H9 (cell line): ENCODE measurements around the gene APBA2. TPM values are rescaled to one million over a fixed set of nuclear protein-coding genes. Genes with fewer than 3 reads are reported as not detected.
"Not testable (repeated sequence)": the region's sequence is repeated elsewhere in the genome, so short reads cannot be mapped to it uniquely, and the experiment has no call there.

Experiments
- DNase-seq: peaks from one replicate; pipeline ENCODE4 v3.0.0-alpha.2; 2017
- H2AFZ ChIP-seq: one replicate; pipeline ENCODE4 v1.6.1; 2013; ENCODE audit warnings: mild to moderate bottlenecking, low read length, control low read depth, moderate library complexity
- H2AK5ac ChIP-seq: 2 replicates; pipeline ENCODE4 v1.6.1; 2013; ENCODE audit warnings: low read length, control low read depth, mixed read lengths; ENCODE audit not compliant: insufficient read length
- H2BK120ac ChIP-seq: one replicate; pipeline ENCODE4 v1.6.1; 2013; ENCODE audit warnings: low read depth, mild to moderate bottlenecking, low read length, control low read depth, inconsistent platforms; ENCODE audit not compliant: poor library complexity, severe bottlenecking
- H2BK12ac ChIP-seq: 2 replicates; pipeline ENCODE4 v1.6.1; 2013; ENCODE audit warnings: low read length, control low read depth, mixed read lengths, low read depth; ENCODE audit not compliant: insufficient read length
- H2BK15ac ChIP-seq: 2 replicates; pipeline ENCODE4 v1.6.1; 2013; ENCODE audit warnings: low read depth, low read length, control low read depth
- H2BK20ac ChIP-seq: one replicate; pipeline ENCODE4 v1.6.1; 2013; ENCODE audit warnings: low read depth, mild to moderate bottlenecking, low read length, control low read depth, inconsistent platforms; ENCODE audit not compliant: poor library complexity, severe bottlenecking
- H2BK5ac ChIP-seq: 2 replicates; pipeline ENCODE4 v1.6.1; 2013; ENCODE audit warnings: low read length, control low read depth, mixed read lengths; ENCODE audit not compliant: insufficient read length
- H3K14ac ChIP-seq: 2 replicates; pipeline ENCODE4 v1.6.1; 2013; ENCODE audit warnings: low read length, control low read depth; ENCODE audit not compliant: insufficient read depth
- H3K18ac ChIP-seq: 2 replicates; pipeline ENCODE4 v1.6.1; 2013; ENCODE audit warnings: low read depth, mild to moderate bottlenecking, mixed read lengths, low read length, control low read depth; ENCODE audit not compliant: insufficient read length
- H3K23ac ChIP-seq: 2 replicates; pipeline ENCODE4 v1.6.1; 2013; ENCODE audit warnings: low read length, control low read depth, mixed read lengths, low read depth; ENCODE audit not compliant: insufficient read length
- H3K23me2 ChIP-seq: 2 replicates; pipeline ENCODE4 v1.6.1; 2013; ENCODE audit warnings: low read depth, mild to moderate bottlenecking, mixed read lengths, low read length, control low read depth; ENCODE audit not compliant: insufficient read length, poor library complexity, severe bottlenecking
- H3K27ac ChIP-seq: 2 replicates; pipeline ENCODE4 v1.5.1; 2013; ENCODE audit warnings: low read length, control low read depth, mixed read lengths, low read depth; ENCODE audit not compliant: insufficient read length
- H3K27me3 ChIP-seq: 2 replicates; pipeline ENCODE4 v1.6.1; 2013; ENCODE audit warnings: low read length, control low read depth, inconsistent platforms; ENCODE audit not compliant: insufficient read depth
- H3K4ac ChIP-seq: 2 replicates; pipeline ENCODE4 v1.6.1; 2013; ENCODE audit warnings: low read depth, mild to moderate bottlenecking, control low read depth, inconsistent platforms, low read length, moderate library complexity
- H3K4me1 ChIP-seq: 2 replicates; pipeline ENCODE4 v1.6.1; 2013; ENCODE audit warnings: low read length, control low read depth, inconsistent platforms; ENCODE audit not compliant: insufficient read depth
- H3K4me2 ChIP-seq: 2 replicates; pipeline ENCODE4 v1.6.1; 2013; ENCODE audit warnings: low read length, control low read depth, mixed read lengths; ENCODE audit not compliant: insufficient read length, insufficient read depth
- H3K56ac ChIP-seq: 2 replicates; pipeline ENCODE4 v1.6.1; 2013; ENCODE audit warnings: low read depth, mild to moderate bottlenecking, mixed read lengths, low read length, control low read depth; ENCODE audit not compliant: insufficient read length
- H3K79me1 ChIP-seq: 2 replicates; pipeline ENCODE4 v1.6.1; 2013; ENCODE audit warnings: low read depth, mild to moderate bottlenecking, moderate library complexity, low read length, control low read depth, inconsistent platforms; ENCODE audit not compliant: insufficient read depth, poor library complexity, severe bottlenecking
- H3K79me2 ChIP-seq: 2 replicates; pipeline ENCODE4 v1.6.1; 2013; ENCODE audit warnings: low read length, control low read depth, inconsistent platforms; ENCODE audit not compliant: insufficient read depth
- H3K9ac ChIP-seq: 2 replicates; pipeline ENCODE4 v1.6.1; 2013; ENCODE audit warnings: low read length, control low read depth, mixed read lengths; ENCODE audit not compliant: insufficient read length; ENCODE audit errors: extremely low read depth
- H3K9me3 ChIP-seq: one replicate; pipeline ENCODE4 v1.6.1; 2013; ENCODE audit warnings: low read depth, low read length, inconsistent platforms; ENCODE audit not compliant: control insufficient read depth
- H3T11ph ChIP-seq: one replicate; pipeline ENCODE4 v1.6.1; 2013; ENCODE audit warnings: mild to moderate bottlenecking, low read length, control low read depth, inconsistent platforms
- H4K20me1 ChIP-seq: one replicate; pipeline ENCODE4 v1.6.1; 2013; ENCODE audit not compliant: control insufficient read depth, insufficient read length, insufficient read depth
- H4K5ac ChIP-seq: 2 replicates; pipeline ENCODE4 v1.6.1; 2013; ENCODE audit warnings: low read depth, mild to moderate bottlenecking, mixed read lengths, low read length, control low read depth; ENCODE audit not compliant: insufficient read length
- H4K8ac ChIP-seq: replicated peaks from 2 replicates; pipeline ENCODE4 v1.6.1; 2013; ENCODE audit warnings: low read length, control low read depth, mixed read lengths, low read depth; ENCODE audit not compliant: insufficient read length
- H4K91ac ChIP-seq: 2 replicates; pipeline ENCODE4 v1.6.1; 2013; ENCODE audit warnings: low read depth, mild to moderate bottlenecking, moderate library complexity, mixed read lengths, low read length, control low read depth; ENCODE audit not compliant: insufficient read length
- H3K27ac Mint-ChIP-seq, 3 experiments: 2 replicates in 2 of 3; 3 replicates in 1 of 3; pipeline ENCODE4 v1.8.0; 2020 to 2021; ENCODE audit warnings: mixed read lengths in 3 of 3, mild to moderate bottlenecking in 1 of 3, moderate library complexity in 1 of 3
- H3K27me3 Mint-ChIP-seq: 2 replicates; pipeline ENCODE4 v1.8.0; 2021; ENCODE audit warnings: low read depth, mild to moderate bottlenecking, moderate library complexity, mixed read lengths
- H3K36me3 Mint-ChIP-seq, 3 experiments: 2 replicates in 2 of 3; 3 replicates in 1 of 3; pipeline ENCODE4 v1.8.0; 2020 to 2021; ENCODE audit warnings: low read depth in 3 of 3, mixed read lengths in 3 of 3; ENCODE audit not compliant: insufficient read depth in 1 of 3
- H3K4me1 Mint-ChIP-seq, 2 experiments: 2 replicates each; pipeline ENCODE4 v1.8.0; 2020; ENCODE audit warnings: mixed read lengths in 2 of 2
- H3K4me3 Mint-ChIP-seq, 2 experiments: 2 replicates in 1 of 2; 3 replicates in 1 of 2; pipeline ENCODE4 v1.8.0; 2020 to 2021; ENCODE audit warnings: mild to moderate bottlenecking in 2 of 2, mixed read lengths in 2 of 2, moderate library complexity in 1 of 2
- H3K9me3 Mint-ChIP-seq, 2 experiments: 2 replicates in 1 of 2; 3 replicates in 1 of 2; pipeline ENCODE4 v1.8.0; 2020; ENCODE audit warnings: mild to moderate bottlenecking in 2 of 2, mixed read lengths in 2 of 2, moderate library complexity in 1 of 2
- WGBS: extraction: QIAGEN DNeasy Blood & Tissue Kit; methylation state at CpG from one replicate; pipeline ENCODE4 v1.1.7; 2013; ENCODE audit warnings: missing lambda C conversion rate, low lambda C conversion rate, mixed read lengths; ENCODE audit not compliant: insufficient read length; ENCODE audit errors: extremely low coverage; 5-methylcytosine and 5-hydroxymethylcytosine counted together
- total RNA-seq: library from RNA; stranded (reverse); gene quantifications from 2 replicates; pipeline ENCODE4 v1.2.1, GENCODE V29; 2021

The APBA2 gene
- total RNA-seq, 1 experiment from 2014 or later = 14.3 TPM

- not testable (repeated sequence) for H4K91ac ChIP-seq, H3K4me2 ChIP-seq, H3K36me3 Mint-ChIP-seq, H4K5ac ChIP-seq, DNase-seq, H3K18ac ChIP-seq, H2BK20ac ChIP-seq, H2AFZ ChIP-seq, H3K27me3 ChIP-seq, H3K9me3 ChIP-seq, H2AK5ac ChIP-seq, H3K4ac ChIP-seq, H3K4me1 ChIP-seq, H3T11ph ChIP-seq, H3K9ac ChIP-seq, H2BK5ac ChIP-seq, H4K8ac ChIP-seq, H4K20me1 ChIP-seq, H3K14ac ChIP-seq, H3K27ac Mint-ChIP-seq, H3K23me2 ChIP-seq, H2BK15ac ChIP-seq, H3K56ac ChIP-seq, H3K4me3 Mint-ChIP-seq, H3K79me1 ChIP-seq, H3K27me3 Mint-ChIP-seq, H2BK12ac ChIP-seq, H3K79me2 ChIP-seq, H3K23ac ChIP-seq, H2BK120ac ChIP-seq, H3K27ac ChIP-seq
- WGBS = no CpG with 5 or more reads among the region's 17 CpGs
- peaks cover 7 to 12% of the 10 kb centered on the region in 2 experiments for H3K9me3 Mint-ChIP-seq
- H3K4me1 Mint-ChIP-seq = peaks cover 13 to 16% of the 10 kb centered on the region in 2 experiments
Observed at GRCh38 chr15:28849271-28849670, 36.5 kb upstream of the APBA2 start.

- H2BK120ac ChIP-seq, H3K18ac ChIP-seq, H3K36me3 Mint-ChIP-seq, H2BK15ac ChIP-seq, H2BK20ac ChIP-seq, H3K4me2 ChIP-seq, H3K9ac ChIP-seq, H3K56ac ChIP-seq, H3K79me1 ChIP-seq, H3T11ph ChIP-seq, H3K27ac ChIP-seq, DNase-seq, H3K27me3 ChIP-seq, H4K91ac ChIP-seq, H3K4me3 Mint-ChIP-seq, H3K27me3 Mint-ChIP-seq, H4K8ac ChIP-seq, H3K23ac ChIP-seq, H4K20me1 ChIP-seq, H2AFZ ChIP-seq, H2BK5ac ChIP-seq, H2AK5ac ChIP-seq, H4K5ac ChIP-seq, H3K4ac ChIP-seq, H3K14ac ChIP-seq, H3K4me1 ChIP-seq, H3K9me3 ChIP-seq, H3K27ac Mint-ChIP-seq, H3K23me2 ChIP-seq, H2BK12ac ChIP-seq, H3K79me2 ChIP-seq: not testable (repeated sequence)
- WGBS = no CpG with 5 or more reads among the region's 31 CpGs
- H3K9me3 Mint-ChIP-seq = peaks cover 7 to 12% of the 10 kb centered on the region in 2 experiments
- peaks cover 16 to 17% of the 10 kb centered on the region in 2 experiments for H3K4me1 Mint-ChIP-seq
Observed at GRCh38 chr15:28849766-28850165, 36.0 kb upstream of the APBA2 start.
